ENCODE data around the gene YOD1.

YOD1 gene

DNA sequence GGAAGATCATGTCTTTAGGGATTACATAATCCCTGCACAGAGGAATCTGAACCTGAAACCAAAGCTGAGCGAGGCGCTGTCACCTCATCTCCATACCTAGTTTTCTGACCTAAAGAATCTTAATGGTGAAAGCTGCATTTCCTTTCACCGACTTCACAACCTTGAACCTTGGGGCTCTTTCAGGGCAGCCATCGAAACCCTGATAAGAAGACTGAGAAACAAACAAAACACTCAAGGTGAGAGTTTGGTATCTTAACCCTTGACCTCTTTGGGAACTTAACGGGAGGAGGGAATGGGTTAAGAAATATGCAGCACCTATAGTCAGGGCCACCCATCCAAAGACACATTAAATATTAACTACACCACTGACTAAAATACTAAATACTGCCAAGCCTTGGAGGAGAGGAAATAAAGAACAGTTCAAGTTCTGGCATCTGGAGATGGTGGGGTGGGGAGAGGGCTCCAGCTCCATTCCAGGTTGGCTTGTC lies 20.4 kb downstream of the YOD1 start:
- in situ Hi-C loops (cut with HindIII; ENCODE audit: low sequenced_read_pairs) = no loop called here

DNA sequence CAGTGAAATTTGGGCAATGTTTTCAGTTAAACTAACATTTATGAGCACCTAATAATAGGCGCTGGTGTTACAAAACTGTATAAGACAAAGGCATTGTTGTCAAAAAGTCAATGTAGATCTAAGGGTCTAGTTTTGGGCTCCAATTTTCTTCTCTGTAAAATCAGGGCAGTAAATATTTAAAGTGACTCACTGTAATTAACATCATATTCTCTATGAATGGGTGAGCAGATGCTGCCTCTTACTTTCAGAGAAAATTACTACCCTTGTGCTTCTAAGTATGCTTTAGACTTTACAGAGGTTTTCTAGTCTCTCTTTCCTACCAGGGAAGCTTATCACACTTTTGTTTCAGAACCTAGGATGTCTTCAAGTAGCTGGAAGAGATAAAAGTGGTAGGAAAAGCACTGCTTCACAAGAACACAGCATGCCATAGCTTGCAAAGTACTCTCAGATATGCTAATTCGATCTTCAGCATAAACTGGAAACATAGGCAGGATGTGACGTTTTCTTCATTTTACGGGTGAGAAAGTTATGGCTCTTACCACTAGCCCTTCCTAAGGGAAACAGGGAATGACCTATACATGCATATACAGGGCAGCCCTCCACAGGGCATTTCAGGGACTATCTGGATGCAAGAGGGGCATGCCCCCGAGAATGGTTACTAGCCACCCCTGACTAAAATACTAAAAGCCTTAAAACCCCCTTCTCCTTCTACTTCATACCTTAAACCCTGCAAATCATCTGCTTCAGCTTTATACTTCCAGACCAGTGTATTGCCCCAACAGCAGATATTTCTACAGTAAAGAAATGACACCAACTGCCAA lies 21.1 kb downstream of the YOD1 start:
- in situ Hi-C loops (cut with HindIII; ENCODE audit: low sequenced_read_pairs) = no loop called here

DNA sequence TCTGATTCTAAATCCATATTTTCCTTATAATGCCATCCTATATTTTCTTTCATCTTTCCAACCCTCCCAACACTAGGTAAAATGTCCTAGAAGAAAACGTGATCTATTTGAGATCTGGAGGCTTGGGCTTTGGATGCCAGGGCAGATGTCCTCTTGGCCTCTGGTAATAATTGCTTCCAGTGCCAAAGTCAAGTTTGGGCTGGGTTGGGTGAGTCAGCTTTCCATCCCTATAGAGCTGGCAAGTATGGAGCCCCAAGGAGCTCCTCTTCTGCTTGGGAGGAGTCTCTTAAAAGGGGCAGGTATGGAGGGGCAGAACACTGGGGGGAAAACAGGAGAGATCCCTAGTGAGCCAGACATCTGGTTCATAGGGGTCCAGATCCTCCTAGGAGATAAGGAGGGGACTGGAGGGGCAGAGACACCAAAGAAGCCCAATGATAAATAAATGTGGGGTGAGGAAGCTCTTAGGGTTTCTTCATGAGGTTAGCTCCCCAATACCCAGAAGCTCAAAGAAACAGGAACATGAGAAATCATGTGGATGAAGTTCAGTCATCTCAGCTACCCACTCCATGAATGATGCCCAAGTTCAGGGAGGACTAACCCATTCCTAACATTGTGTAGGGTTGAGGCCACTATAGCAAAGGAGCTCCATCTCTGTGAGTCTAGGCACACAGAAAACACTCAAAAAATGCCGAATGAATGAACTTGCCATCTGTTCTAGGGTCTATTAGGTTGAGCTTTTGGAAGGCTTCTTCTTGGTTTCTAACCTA lies 21.9 kb downstream of the YOD1 start:
- in situ Hi-C loops (cut with HindIII; ENCODE audit: low sequenced_read_pairs) = no loop called here

DNA sequence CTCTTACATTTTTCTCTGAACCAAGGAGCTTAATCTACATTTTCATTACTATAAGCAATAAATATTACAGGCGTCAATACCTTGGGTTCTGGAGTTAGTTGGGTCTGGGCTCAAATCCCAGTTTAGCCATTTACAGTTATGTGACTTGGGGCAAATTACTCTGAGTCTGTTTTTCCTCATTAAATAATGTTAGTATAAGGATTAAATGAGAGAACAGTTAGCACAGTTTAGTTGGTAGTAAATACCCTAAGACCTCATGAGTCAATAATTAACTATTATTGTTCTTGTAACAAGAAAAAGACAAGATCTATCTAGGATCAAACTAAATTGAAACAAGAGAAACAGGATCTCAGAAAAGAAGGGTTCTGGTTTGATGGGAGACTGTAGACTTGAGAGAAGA lies 23.1 kb downstream of the YOD1 start:
- in situ Hi-C loops (cut with HindIII; ENCODE audit: low sequenced_read_pairs) = no loop called here

DNA sequence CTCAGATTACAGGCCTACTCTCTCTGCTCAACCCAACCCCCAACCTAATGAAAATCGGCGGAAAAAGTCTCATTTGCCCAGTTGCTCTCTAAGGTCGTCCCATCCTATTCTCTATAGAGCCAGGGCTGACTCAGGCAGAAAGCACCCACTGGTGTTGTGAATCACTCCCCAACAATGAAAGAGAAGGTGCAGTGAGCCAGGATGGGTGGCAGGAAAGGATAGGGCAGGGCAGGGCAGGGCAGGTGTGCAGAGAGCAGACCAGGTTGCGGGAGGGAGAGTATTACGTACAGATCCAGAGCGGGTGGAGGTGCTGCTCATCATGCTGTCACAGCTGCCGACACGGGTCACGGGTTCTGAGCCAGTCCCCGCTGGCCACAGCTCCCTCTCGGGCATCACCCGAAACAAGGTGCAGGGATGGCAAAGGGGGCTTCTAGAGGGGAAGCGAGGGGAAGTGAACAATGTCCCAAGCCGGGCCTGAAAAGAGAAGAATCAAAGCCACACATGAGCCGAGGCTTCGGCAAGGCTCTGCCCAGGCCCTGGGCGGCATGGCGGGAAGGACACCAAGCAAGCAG lies 23.7 kb downstream of the YOD1 start:
- in situ Hi-C loops (cut with HindIII; ENCODE audit: low sequenced_read_pairs) = no loop called here

DNA sequence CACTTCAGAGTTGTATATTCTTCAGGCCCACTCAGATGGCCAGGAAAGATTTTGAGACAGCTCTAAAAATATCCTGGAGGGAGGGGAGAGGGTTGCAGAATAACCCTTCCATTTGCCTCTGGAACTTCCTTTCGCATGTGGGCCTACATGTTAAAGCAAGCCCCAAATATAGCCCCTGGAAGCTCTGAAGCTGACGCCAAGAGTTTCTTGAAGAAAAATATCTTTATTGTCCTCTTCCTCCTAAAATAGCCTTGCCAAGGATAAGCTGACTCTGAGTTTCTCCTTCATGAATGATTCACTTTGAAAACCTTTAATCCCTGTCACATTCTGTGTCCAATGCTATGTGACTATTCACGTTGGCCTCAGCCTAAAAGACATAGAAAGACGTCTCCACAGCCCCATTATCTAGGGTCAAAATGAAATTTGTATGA lies 24.9 kb downstream of the YOD1 start:
- in situ Hi-C loops (cut with HindIII; ENCODE audit: low sequenced_read_pairs) = no loop called here

DNA sequence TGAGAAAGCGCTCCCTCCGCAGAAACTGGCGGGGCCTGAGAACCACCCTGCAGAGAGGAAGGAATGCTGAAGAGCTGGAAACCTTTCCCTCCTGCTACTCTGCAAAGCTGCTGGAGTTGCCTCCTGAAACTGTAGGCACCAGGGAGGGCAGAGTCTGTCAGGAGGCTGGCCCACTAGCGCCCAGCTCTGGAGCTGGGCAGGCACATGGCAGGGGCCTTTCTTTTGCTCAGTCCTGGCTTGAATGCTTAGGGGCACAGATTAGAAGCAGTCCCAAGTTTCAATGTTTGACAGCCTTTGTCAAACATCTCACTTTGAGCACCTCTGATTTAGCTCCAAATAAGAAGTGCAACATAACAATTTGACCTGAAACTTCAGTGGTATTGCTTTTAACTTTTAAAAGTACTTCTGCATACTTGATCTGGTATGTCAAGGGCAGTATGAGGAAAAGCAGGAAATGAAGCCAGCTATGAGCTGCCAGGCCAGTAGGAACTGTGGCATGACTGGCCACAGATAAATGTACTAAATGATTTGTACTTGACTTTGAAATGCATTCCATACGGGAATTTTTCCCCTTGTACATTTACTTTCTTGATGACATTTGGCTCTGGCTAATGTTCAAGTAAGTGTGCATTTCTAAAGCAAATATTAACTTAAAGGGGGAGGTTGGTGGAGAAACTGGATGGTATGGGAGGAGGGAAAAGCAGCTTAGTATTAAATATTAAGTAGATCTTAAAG lies 25.7 kb downstream of the YOD1 start:
- in situ Hi-C loops (cut with HindIII; ENCODE audit: low sequenced_read_pairs) = no loop called here

DNA sequence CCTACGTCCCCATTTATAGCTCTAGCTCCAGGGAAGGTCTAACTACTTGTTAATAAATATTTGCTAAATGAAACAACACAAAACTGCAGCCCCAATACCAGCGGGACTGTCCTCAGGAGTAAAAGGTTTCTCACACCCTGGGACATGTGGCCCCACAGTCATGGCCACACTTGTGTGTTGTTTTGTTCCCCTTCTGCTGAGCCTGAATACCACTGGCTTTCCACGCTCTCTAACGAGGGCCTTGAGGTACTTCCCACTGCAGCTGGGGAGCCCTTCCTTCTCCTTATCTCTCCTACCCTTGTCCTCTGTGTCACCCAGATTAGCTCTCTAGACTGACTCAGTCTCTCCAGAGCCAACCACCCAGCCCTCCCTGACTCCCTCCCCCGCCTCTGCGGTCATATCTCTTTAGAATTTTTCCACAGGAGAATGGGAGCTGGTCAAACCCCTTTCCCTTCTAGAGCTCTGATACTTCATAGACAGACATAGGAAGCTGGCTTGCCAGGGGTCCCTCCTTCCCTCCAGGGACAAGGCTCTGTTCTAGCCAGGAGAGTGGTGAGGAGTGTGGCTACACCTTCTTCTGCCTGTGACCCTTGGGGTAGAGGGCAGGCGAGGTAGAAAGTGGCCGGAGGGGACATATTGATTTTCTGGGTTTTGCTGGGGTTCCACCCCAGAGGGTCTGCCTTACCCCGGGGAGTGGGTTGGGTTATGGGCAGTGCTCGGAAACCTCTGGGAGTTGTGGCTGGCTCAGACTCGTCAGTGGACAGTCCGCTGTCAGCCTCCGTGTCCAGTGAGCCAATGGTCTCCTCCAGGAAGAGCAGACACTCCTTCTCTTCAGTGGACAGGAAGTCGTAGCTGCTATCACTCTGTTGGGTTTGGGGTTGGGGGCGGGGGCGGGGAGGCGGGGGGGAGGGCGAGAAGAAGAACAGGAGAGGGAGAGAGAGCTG lies 26.5 kb downstream of the YOD1 start:
- in situ Hi-C loops (cut with HindIII; ENCODE audit: low sequenced_read_pairs) = loop anchor here (5.0 kb wide), 1 partner anchor 52 kb away; the partner anchor contains the start of gene FCAMR

DNA sequence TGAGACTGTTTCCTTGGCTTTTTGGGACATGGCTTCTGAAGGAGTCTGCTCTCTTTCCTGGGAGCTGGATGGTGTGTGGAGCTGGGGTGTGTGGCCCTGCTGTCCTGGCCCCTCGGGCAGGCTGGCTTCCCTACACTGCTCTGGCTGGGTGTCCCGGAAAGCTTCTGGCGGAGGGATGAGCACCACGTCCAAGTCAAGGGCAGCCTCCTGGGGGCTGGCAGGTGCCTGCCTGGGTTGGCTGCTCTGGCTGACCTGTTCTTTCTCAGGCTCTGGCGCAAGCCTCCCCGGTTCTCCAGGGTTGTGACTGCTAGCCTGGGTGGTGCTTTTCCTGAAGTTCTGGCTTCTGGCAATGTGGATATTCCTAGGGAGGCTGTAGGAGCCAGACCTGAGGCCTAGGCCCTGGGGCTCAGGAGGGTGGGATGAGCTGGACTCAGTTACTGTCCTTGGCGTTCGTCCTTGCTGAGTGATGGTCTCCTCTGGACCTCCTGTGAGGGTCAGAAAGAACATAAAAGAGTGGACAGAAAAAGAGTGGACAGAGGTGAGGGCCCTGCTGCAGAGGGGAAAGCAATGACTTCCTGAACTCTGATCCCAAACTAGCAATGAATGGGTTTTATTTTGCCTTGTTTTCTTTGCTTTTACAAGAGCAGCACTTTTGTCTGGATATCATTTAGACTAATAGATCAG lies 27.9 kb downstream of the YOD1 start:
- in situ Hi-C loops (cut with HindIII; ENCODE audit: low sequenced_read_pairs) = loop anchor here (5.0 kb wide), 1 partner anchor 51 kb away; the partner anchor contains the start of gene FCAMR

DNA sequence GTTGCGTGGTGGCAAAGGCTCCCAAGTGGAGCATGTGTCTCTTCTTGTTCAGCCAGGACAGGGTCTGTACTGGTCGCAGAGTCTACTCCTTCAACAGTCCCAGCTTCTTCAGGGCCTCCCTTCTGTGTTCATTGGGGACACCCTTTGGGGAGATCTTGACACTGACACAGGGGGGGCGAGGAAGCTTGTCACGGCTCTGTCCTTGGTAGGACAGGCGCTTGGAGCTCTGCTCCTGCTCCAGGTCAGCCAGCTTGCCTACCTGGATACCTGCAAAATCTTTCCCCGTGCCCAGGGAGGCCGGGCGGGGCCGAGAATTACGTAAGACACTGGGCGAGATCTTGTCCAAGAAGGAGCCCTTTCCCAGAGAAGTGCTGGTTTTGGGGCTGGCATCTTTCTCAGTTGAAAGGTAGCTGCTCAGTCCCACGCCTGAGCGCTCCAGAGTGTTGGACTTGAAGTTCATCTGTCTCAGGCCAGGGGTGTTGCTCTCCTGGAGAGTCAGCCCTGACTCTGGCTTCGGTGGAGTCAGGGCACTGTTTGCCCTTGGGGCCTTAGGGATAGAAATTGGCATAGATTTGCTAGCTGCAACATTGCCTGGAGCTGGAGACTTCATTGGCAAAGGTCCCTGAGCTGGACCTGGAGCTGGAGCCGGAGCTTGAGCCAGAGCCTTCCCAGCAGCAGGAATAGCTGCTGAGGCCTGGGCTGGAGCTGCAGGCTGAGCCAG lies 29.0 kb downstream of the YOD1 start:
- in situ Hi-C loops (cut with HindIII; ENCODE audit: low sequenced_read_pairs) = loop anchor here (5.0 kb wide), 1 partner anchor 50 kb away; the partner anchor contains the start of gene FCAMR

DNA sequence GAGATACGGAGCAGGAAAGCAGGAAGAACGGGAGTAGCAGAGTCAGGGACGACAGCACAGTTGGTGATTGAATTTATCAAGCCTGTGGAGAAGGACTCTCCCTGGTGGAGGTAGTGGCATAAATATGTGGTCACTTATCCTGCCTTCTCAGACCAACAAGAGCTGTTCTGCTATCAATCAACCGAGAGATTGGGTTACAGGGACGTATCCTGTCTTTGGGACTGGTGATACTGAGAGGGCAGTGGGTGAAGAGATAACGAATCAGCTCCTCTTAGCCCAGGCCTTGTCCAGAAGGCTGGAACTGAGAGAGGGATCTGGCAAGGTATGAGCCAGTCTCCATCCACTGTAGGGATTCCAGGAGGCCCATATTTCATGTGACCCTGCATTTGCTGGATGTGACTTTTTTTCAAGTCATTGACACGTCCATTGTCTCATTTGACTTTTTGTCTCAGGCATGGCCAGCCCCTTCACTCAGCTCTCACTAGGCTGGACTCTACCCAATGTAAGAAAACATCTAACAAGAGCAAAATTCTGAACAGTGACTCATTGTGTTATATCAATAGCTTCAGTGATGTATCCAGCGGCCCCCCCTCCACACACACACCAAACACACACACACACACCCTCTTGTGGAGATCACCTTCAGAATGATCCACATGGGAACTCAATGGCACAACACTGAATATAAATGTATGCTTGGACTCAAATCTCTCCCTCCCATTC lies 29.7 kb downstream of the YOD1 start:
- in situ Hi-C loops (cut with HindIII; ENCODE audit: low sequenced_read_pairs) = loop anchor here (5.0 kb wide), 1 partner anchor 49 kb away; the partner anchor contains the start of gene FCAMR

DNA sequence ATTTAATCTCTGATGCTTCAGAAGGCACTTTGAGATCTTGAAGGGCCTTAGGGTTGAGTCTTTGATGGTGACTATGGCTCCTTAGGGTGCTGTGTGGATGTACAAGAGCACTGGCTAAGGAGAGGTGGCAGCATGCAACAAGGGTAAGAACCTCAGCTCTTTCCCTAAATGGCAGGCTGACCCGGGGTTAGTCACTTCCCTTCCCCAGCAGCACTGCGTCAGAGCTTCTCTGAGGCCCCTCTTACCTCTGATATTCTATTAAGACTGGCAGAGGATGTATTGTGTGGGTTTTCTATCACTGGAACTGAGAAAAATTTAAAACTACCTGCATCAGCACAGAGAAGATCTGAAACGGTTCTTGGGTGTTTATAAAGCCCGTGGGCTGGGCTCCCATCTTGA lies 30.3 kb downstream of the YOD1 start:
- in situ Hi-C loops (cut with HindIII; ENCODE audit: low sequenced_read_pairs) = loop anchor here (5.0 kb wide), 1 partner anchor 48 kb away; the partner anchor contains the start of gene FCAMR

DNA sequence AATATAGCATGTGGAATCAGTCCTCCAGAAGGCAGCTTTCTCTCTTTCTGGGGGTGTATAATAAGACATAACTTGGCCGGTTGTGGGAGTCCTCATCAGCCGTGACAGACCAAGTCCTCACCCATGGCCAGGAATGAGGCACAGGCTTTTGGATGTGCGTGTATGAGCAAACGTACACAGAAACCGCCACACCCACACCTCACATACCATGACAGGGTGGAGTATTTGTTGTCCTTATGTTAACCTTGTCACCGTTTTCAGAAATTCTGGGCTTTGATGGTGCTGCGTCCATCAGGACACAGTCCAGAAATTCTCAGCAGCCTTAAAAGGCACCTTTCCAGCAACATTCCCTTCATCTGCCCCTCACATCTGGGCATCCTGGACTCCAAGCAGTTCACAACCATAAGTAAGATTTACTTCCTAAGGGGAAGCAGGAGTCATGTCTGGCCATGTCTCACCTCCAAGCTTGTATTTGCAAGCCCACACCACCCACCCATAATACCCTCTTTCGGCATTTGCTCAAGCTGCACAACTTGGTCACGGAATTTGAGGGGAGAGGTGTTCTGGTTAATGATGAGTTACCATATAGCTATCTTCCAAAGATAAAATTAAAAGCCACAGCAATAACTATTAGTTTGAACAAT lies 30.8 kb downstream of the YOD1 start:
- in situ Hi-C loops (cut with HindIII; ENCODE audit: low sequenced_read_pairs) = loop anchor here (5.0 kb wide), 1 partner anchor 48 kb away; the partner anchor contains the start of gene FCAMR

DNA sequence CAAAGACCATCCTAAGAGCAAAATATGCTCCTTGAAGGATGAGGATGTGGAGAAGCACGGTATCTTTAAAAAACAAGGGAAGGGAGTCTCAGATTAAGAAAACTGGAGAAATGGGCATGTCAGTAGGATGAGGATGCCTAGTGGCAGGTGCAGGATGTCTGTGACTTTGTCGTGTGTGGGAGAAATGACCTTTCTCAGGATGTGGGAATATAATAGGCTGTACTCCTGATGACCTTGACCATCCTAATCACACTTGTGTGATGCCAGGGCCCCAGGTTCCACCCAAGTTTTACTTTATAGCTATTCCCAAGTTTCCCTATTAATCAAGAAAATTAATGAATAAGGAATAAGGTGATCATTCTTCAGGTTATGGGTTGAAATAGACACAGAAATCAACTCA lies 31.3 kb downstream of the YOD1 start:
- in situ Hi-C loops (cut with HindIII; ENCODE audit: low sequenced_read_pairs) = loop anchor here (5.0 kb wide), 1 partner anchor 47 kb away; the partner anchor contains the start of gene FCAMR

DNA sequence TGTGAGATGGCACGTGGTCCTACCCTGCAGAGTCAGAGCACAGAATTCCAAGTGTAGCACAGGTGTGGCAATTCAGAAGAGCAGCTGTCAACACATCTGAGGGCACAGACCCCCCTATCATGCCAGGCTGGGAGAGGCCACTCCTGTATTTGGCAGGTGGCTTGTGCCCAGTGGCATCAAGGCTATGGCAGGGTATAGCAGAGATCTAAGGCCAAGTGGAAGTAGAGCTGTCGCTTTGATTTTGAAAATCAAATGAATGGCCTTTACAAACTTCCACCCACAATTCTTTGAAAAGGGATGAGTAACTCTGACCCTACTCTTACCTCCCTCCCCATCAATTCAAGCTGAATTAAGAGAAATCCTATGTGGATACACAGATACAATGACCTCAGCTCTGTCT lies 31.8 kb downstream of the YOD1 start:
- in situ Hi-C loops (cut with HindIII; ENCODE audit: low sequenced_read_pairs) = no loop called here

DNA sequence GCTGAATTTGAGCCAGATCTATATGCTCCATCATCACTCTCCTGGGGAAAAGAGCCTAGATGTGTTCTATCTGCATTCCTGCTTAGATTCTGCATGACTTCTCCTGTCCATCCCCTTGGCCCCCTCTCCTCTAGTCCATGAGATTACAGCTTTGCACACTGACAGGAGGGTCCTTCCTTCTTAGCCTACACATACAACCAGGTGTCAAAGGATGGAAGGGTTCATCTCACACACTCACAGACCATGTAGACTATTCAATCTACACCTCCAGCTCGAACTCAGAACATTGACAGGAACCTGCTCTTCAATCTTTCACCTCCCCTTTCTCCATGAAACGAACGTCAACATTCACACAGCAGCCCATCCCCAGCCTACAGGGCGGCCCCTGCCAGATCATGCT lies 32.3 kb downstream of the YOD1 start:
- in situ Hi-C loops (cut with HindIII; ENCODE audit: low sequenced_read_pairs) = no loop called here
